OCI-LY7 (cell line): ENCODE data around the gene MSLN.

Experiments
- CTCF ChIP-seq: fragments of 200-600 bp; sonication (generic); conservative IDR thresholded peaks from 2 replicates; pipeline ENCODE4 v1.5.1; 2014; ENCODE audit warnings: mild to moderate bottlenecking, antibody characterized with exemption, low read length, moderate library complexity, mixed read lengths
- EZH2phosphoT487 ChIP-seq: fragments of 200-600 bp; sonication (generic); IDR thresholded peaks from 2 replicates; pipeline ENCODE4 v1.6.1; 2018; ENCODE audit warnings: low read depth, borderline replicate concordance, mild to moderate bottlenecking, mixed run types, antibody characterized with exemption, low read length, moderate library complexity, mixed read lengths

DNA sequence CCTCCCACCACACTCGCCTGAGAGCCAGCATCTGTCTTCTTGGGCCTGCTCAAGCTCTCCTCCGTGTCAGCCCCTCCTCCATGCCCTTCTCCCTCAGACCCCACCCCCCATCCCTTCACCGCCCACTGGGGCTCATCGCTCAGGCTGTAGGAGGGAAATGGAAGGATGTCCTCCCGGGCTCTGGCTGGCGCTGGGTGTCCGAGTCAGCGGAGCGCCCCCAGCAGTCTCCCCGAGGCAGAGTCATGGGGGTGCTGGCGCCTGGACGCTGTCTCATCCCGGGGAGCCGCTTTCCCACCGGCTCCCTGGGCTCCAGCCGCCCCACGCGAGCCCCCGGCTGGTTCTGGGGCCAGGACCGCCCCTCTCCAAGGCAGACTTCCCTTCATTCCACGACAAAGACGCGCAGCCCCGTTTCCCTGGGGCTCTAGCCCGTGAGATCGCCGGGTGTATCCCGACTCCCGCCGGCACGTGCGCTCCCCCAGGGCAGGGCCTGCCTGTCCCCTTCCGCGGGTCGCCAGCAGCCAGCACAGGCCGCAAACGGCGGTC is 40.0 kb upstream of the MSLN start:
- peak; percentile 58 for TF ChIP-seq CTCF
- TF ChIP-seq EZH2phosphoT487 = no peak
